ENCODE data around the gene STRIP2. TPM values are rescaled to one million over a fixed set of nuclear protein-coding genes. Genes with fewer than 3 reads are reported as not detected.

Gene STRIP2
- total and polyA plus RNA-seq, 9 of the 15 experiments (the other 6 are each of a cell fraction or from before 2014, with no cell fraction given) = 10.1 to 81.8 (median 42.3) TPM

DNA sequence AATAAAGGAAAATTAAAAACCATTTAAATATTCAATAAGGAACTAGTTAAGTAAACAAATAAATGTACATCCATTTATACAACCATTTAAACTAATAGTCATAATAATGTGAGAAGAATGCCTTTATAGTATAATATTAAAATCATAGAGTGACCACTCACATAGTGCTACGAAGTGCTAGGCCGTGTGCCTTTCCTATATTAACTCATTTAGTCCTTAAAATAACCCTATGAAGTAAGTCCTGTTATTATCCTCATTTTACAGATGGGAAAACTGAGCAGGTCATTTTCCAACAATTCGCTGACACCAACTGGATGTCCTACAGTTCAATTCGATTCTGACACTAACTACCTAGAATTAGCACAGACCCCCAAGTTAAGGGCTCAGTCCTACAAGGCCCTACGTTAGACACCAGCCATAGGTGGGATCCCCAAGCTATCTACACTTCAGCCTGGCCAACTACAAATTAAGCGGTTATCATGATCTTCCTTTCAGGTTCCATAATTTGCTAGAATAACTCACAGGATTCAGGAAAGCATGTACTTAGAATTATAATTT is 4.1 kb downstream of the STRIP2 start (continued):
- TF ChIP-seq PTTG1 (tag; IDR thresholded peaks at IDR 0.05; ENCODE audit: low read depth) = 0 out of 2 replicates have a peak, but pooled peaks have one; percentile 52
- 0 out of 2 replicates have a peak, but pooled peaks have one; percentile 1 for TF ChIP-seq MEF2A (IDR thresholded peaks at IDR 0.05; ENCODE audit: control insufficient read depth, low read depth, low read length)
- TF ChIP-seq, protein P1, sequence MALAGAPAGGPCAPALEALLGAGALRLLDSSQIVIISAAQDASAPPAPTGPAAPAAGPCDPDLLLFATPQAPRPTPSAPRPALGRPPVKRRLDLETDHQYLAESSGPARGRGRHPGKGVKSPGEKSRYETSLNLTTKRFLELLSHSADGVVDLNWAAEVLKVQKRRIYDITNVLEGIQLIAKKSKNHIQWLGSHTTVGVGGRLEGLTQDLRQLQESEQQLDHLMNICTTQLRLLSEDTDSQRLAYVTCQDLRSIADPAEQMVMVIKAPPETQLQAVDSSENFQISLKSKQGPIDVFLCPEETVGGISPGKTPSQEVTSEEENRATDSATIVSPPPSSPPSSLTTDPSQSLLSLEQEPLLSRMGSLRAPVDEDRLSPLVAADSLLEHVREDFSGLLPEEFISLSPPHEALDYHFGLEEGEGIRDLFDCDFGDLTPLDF (CRISPR knock-in tag; IDR thresholded peaks at IDR 0.05) = 0 out of 2 replicates have a peak, but pooled peaks have one; percentile 39
- TF ChIP-seq HNRNPUL1 (IDR thresholded peaks at IDR 0.05; ENCODE audit: low read length) = peak; percentile 66; the same call in 1 of the 2 replicates
- TF ChIP-seq ZNF408 (CRISPR knock-in tag; IDR thresholded peaks at IDR 0.05; ENCODE audit: low read depth) = no peak
- TF ChIP-seq TAF7 (tag; IDR thresholded peaks at IDR 0.05) = peak; percentile 29; the same call in 1 of the 2 replicates
- TF ChIP-seq ZNF274 (IDR thresholded peaks at IDR 0.05; ENCODE audit: borderline replicate concordance, low read depth, low read length) = peak; percentile 69; the same call in 1 of the 2 replicates
- TF ChIP-seq IRF2 (CRISPR knock-in tag; IDR thresholded peaks at IDR 0.05) = no peak
- no peak for TF ChIP-seq TARDBP (IDR thresholded peaks at IDR 0.05)
- TF ChIP-seq, protein P2, sequence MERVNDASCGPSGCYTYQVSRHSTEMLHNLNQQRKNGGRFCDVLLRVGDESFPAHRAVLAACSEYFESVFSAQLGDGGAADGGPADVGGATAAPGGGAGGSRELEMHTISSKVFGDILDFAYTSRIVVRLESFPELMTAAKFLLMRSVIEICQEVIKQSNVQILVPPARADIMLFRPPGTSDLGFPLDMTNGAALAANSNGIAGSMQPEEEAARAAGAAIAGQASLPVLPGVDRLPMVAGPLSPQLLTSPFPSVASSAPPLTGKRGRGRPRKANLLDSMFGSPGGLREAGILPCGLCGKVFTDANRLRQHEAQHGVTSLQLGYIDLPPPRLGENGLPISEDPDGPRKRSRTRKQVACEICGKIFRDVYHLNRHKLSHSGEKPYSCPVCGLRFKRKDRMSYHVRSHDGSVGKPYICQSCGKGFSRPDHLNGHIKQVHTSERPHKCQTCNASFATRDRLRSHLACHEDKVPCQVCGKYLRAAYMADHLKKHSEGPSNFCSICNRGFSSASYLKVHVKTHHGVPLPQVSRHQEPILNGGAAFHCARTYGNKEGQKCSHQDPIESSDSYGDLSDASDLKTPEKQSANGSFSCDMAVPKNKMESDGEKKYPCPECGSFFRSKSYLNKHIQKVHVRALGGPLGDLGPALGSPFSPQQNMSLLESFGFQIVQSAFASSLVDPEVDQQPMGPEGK (CRISPR knock-in tag; IDR thresholded peaks at IDR 0.05; ENCODE audit: borderline replicate concordance) = 0 out of 2 replicates have a peak, but pooled peaks have one; percentile 23
- TF ChIP-seq, protein P3, sequence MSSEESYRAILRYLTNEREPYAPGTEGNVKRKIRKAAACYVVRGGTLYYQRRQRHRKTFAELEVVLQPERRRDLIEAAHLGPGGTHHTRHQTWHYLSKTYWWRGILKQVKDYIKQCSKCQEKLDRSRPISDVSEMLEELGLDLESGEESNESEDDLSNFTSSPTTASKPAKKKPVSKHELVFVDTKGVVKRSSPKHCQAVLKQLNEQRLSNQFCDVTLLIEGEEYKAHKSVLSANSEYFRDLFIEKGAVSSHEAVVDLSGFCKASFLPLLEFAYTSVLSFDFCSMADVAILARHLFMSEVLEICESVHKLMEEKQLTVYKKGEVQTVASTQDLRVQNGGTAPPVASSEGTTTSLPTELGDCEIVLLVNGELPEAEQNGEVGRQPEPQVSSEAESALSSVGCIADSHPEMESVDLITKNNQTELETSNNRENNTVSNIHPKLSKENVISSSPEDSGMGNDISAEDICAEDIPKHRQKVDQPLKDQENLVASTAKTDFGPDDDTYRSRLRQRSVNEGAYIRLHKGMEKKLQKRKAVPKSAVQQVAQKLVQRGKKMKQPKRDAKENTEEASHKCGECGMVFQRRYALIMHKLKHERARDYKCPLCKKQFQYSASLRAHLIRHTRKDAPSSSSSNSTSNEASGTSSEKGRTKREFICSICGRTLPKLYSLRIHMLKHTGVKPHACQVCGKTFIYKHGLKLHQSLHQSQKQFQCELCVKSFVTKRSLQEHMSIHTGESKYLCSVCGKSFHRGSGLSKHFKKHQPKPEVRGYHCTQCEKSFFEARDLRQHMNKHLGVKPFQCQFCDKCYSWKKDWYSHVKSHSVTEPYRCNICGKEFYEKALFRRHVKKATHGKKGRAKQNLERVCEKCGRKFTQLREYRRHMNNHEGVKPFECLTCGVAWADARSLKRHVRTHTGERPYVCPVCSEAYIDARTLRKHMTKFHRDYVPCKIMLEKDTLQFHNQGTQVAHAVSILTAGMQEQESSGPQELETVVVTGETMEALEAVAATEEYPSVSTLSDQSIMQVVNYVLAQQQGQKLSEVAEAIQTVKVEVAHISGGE (CRISPR knock-in tag; IDR thresholded peaks at IDR 0.05) = peak in 1 of 3 experiments; percentile 76; a peak in 2 of 6 replicates
- TF ChIP-seq, protein P4, sequence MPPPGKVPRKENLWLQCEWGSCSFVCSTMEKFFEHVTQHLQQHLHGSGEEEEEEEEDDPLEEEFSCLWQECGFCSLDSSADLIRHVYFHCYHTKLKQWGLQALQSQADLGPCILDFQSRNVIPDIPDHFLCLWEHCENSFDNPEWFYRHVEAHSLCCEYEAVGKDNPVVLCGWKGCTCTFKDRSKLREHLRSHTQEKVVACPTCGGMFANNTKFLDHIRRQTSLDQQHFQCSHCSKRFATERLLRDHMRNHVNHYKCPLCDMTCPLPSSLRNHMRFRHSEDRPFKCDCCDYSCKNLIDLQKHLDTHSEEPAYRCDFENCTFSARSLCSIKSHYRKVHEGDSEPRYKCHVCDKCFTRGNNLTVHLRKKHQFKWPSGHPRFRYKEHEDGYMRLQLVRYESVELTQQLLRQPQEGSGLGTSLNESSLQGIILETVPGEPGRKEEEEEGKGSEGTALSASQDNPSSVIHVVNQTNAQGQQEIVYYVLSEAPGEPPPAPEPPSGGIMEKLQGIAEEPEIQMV (tag; conservative IDR thresholded peaks at IDR 0.05; ENCODE audit: low read depth) = 0 out of 2 replicates have a peak, but pooled peaks have one; percentile 4
- TF ChIP-seq WHSC1 (IDR thresholded peaks at IDR 0.05; ENCODE audit: low read length) = no peak
- no peak for TF ChIP-seq ILK (tag; IDR thresholded peaks at IDR 0.05; ENCODE audit: borderline replicate concordance, low read depth)
- TF ChIP-seq, protein P5, sequence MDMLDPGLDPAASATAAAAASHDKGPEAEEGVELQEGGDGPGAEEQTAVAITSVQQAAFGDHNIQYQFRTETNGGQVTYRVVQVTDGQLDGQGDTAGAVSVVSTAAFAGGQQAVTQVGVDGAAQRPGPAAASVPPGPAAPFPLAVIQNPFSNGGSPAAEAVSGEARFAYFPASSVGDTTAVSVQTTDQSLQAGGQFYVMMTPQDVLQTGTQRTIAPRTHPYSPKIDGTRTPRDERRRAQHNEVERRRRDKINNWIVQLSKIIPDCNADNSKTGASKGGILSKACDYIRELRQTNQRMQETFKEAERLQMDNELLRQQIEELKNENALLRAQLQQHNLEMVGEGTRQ (CRISPR knock-in tag; IDR thresholded peaks at IDR 0.05) = no peak
- peak; percentile 15; the same call in 1 of the 2 replicates for TF ChIP-seq MEF2D (tag; conservative IDR thresholded peaks at IDR 0.05; ENCODE audit: low read depth)
- peak; percentile 83 for TF ChIP-seq KAT7 (CRISPR knock-in tag; IDR thresholded peaks at IDR 0.05; ENCODE audit: borderline replicate concordance)
- no peak for TF ChIP-seq SETDB1 (IDR thresholded peaks at IDR 0.05; ENCODE audit: low read length)

All from K562 (cell line).